ENCODE results near the gene GNA12. TPM values are rescaled to one million over a fixed set of nuclear protein-coding genes. Genes with fewer than 3 reads are reported as not detected.

The GNA12 gene
- total RNA-seq, 1 donor from 2014 or later, result 34.7 TPM

- no peak overlapping the region for H3K4me2 ChIP-seq
- TF ChIP-seq EZH2phosphoT487 (IDR thresholded peaks at IDR 0.05), result no peak
- no peak for TF ChIP-seq EZH2 (IDR thresholded peaks at IDR 0.05)
- no peak for TF ChIP-seq CTCF (IDR thresholded peaks at IDR 0.05)
These were observed 20.3 kb upstream of the GNA12 start for GRCh38 chr7:2864204-2864985.

GRCh38 chr7:2863461-2864066 lies 19.5 kb upstream of the GNA12 start:
- H3K36me3 Mint-ChIP-seq, result no peaks in the 10 kb centered on the region
- no peaks in the 10 kb centered on the region for H3K4me1 ChIP-seq
- DNase-seq (ENCODE audit: low spot score), result no peak
- no peaks in the 10 kb centered on the region for H3K9me3 ChIP-seq (ENCODE audit: low read depth)
- H4K20me1 ChIP-seq (ENCODE audit: low read depth), result no peaks in the 10 kb centered on the region
- TF ChIP-seq CTCF (IDR thresholded peaks at IDR 0.05) (no peak), EZH2phosphoT487 (IDR thresholded peaks at IDR 0.05) (no peak), EZH2 (IDR thresholded peaks at IDR 0.05) (no peak)
- H3F3A ChIP-seq (ENCODE audit: low read depth), result peaks cover 4% of the 10 kb centered on the region
- no peak overlapping the region for H3K4me3 ChIP-seq
- no peaks in the 10 kb centered on the region for H3K9me3 Mint-ChIP-seq
- H2AFZ ChIP-seq (replicated peaks), result no peak overlapping the region
- H3K4me2 ChIP-seq, result no peak overlapping the region
- no peaks in the 10 kb centered on the region for H3K36me3 ChIP-seq
- H3K27ac ChIP-seq, result no peak overlapping the region
- H3K4me1 Mint-ChIP-seq, result peaks cover 27% of the 10 kb centered on the region
- H3K79me2 ChIP-seq (ENCODE audit: low read depth), result no peaks in the 10 kb centered on the region
- H3K27me3 ChIP-seq, result no peaks in the 10 kb centered on the region
- peaks cover 10% of the 10 kb centered on the region for H3K27me3 Mint-ChIP-seq (ENCODE audit: insufficient read depth, low read depth)
- H3K9ac ChIP-seq, result no peak overlapping the region
- peak overlapping the region; percentile 87 for H3K27ac Mint-ChIP-seq
- no peak overlapping the region for H3K4me3 Mint-ChIP-seq

More at GRCh38 chr7:2864204-2864985, 20.3 kb upstream of the GNA12 start:
- H3K27ac ChIP-seq, result no peak overlapping the region
- H3K27me3 Mint-ChIP-seq (ENCODE audit: insufficient read depth, low read depth), result peaks cover 13% of the 10 kb centered on the region
- no peaks in the 10 kb centered on the region for H3K4me1 ChIP-seq
- H3F3A ChIP-seq (ENCODE audit: low read depth), result peaks cover 4% of the 10 kb centered on the region
- H3K27ac Mint-ChIP-seq, result no peak overlapping the region
- H3K36me3 ChIP-seq, result no peaks in the 10 kb centered on the region
- no peak for DNase-seq (ENCODE audit: low spot score)
- no peaks in the 10 kb centered on the region for H3K9me3 Mint-ChIP-seq
- no peaks in the 10 kb centered on the region for H3K9me3 ChIP-seq (ENCODE audit: low read depth)
- no peaks in the 10 kb centered on the region for H3K79me2 ChIP-seq (ENCODE audit: low read depth)
- no peaks in the 10 kb centered on the region for H3K27me3 ChIP-seq
- no peaks in the 10 kb centered on the region for H4K20me1 ChIP-seq (ENCODE audit: low read depth)
- H3K4me3 Mint-ChIP-seq, result no peak overlapping the region
- no peaks in the 10 kb centered on the region for H3K36me3 Mint-ChIP-seq
- no peak overlapping the region for H3K4me3 ChIP-seq
- no peak overlapping the region for H2AFZ ChIP-seq (replicated peaks)
- H3K9ac ChIP-seq, result no peak overlapping the region
- peaks cover 26% of the 10 kb centered on the region for H3K4me1 Mint-ChIP-seq

GRCh38 chr7:2862831-2863361 lies 18.8 kb upstream of the GNA12 start:
- TF ChIP-seq EZH2phosphoT487 (IDR thresholded peaks at IDR 0.05) (no peak), EZH2 (IDR thresholded peaks at IDR 0.05) (no peak), CTCF (IDR thresholded peaks at IDR 0.05) (no peak)
- Histone ChIP-seq H3K4me2 (no peak overlapping the region), H3K27me3 (no peaks in the 10 kb centered on the region), H3K9ac (no peak overlapping the region), H3K36me3 (no peaks in the 10 kb centered on the region), H3K9me3 (ENCODE audit: low read depth) (no peaks in the 10 kb centered on the region), H3K4me1 (no peaks in the 10 kb centered on the region), H3F3A (ENCODE audit: low read depth) (peaks cover 4% of the 10 kb centered on the region), H3K4me3 (no peak overlapping the region), H3K27ac (no peak overlapping the region), H2AFZ (replicated peaks) (no peak overlapping the region), H3K79me2 (ENCODE audit: low read depth) (no peaks in the 10 kb centered on the region), H4K20me1 (ENCODE audit: low read depth) (no peaks in the 10 kb centered on the region)
- no peak for DNase-seq (ENCODE audit: low spot score)
- peaks cover 30% of the 10 kb centered on the region for H3K4me1 Mint-ChIP-seq
- no peak overlapping the region for H3K4me3 Mint-ChIP-seq
- peak overlapping the region; percentile 42 for H3K27ac Mint-ChIP-seq
- H3K27me3 Mint-ChIP-seq (ENCODE audit: insufficient read depth, low read depth), result peaks cover 10% of the 10 kb centered on the region
- no peaks in the 10 kb centered on the region for H3K36me3 Mint-ChIP-seq
- H3K9me3 Mint-ChIP-seq, result no peaks in the 10 kb centered on the region

All from neural progenitor cell (in vitro differentiated cells).